Bronchial epithelial cell (primary cell): Measurements from ENCODE around the gene AGPAT3. TPM values are rescaled to one million over a fixed set of nuclear protein-coding genes. Genes with fewer than 3 reads are reported as not detected.

Experiments used
- DNase-seq: peaks from one replicate; pipeline ENCODE4 v3.0.0-alpha.2; 2010; ENCODE audit warnings: low read depth
- FAIRE-seq: peaks from 2 replicates; lab custom pipeline; 2011; peaks lifted over from hg19 to GRCh38; lab: Jason Lieb, UNC
- H3K27me3 ChIP-seq: 2 replicates; pipeline ENCODE4 v1.5.1; 2011; ENCODE audit warnings: low read length; ENCODE audit not compliant: control insufficient read depth, insufficient read depth
- H3K36me3 ChIP-seq: 2 replicates; pipeline ENCODE4 v1.5.1; 2011; ENCODE audit warnings: low read length; ENCODE audit not compliant: control insufficient read depth, insufficient read depth
- H3K4me3 ChIP-seq: 2 replicates; pipeline ENCODE4 v1.5.1; 2011; ENCODE audit warnings: mild to moderate bottlenecking, low read depth, low read length, control low read depth
- CTCF ChIP-seq: IDR thresholded peaks from 2 replicates; pipeline ENCODE4 v1.5.1; 2011; ENCODE audit warnings: mild to moderate bottlenecking, moderate library complexity, low read length, control low read depth, inconsistent platforms; ENCODE audit not compliant: insufficient read depth, severe bottlenecking
- total RNA-seq: library from RNA; depleted of rRNA; stranded (reverse); fragments of >200 nt; gene quantifications from 2 replicates; pipeline ENCODE4 v1.2.1, GENCODE V29; 2014

The AGPAT3 gene
- total RNA-seq, 1 donor from 2014 or later: 40.5 TPM

- no peak for TF ChIP-seq CTCF
- no peak for DNase-seq
- peaks cover 2% of the 10 kb centered on the region for H3K36me3 ChIP-seq
- no peak for FAIRE-seq
- H3K27me3 ChIP-seq: no peaks in the 10 kb centered on the region
- no peak overlapping the region for H3K4me3 ChIP-seq
Observed at GRCh38 chr21:43930074-43930847, 65.2 kb downstream of the AGPAT3 start.

- Histone ChIP-seq H3K4me3 (no peak overlapping the region), H3K36me3 (peaks cover 2% of the 10 kb centered on the region), H3K27me3 (no peaks in the 10 kb centered on the region)
- no peak for DNase-seq
- TF ChIP-seq CTCF: no peak
- FAIRE-seq: no peak
Observed at GRCh38 chr21:43930848-43931375, 65.9 kb downstream of the AGPAT3 start.

- no peak for DNase-seq
- Histone ChIP-seq H3K4me3 (no peak overlapping the region), H3K36me3 (peaks cover 2% of the 10 kb centered on the region), H3K27me3 (no peaks in the 10 kb centered on the region)
- no peak for TF ChIP-seq CTCF
- FAIRE-seq: no peak
Observed at GRCh38 chr21:43931489-43931888, 66.5 kb downstream of the AGPAT3 start.

- H3K27me3 ChIP-seq: no peaks in the 10 kb centered on the region
- no peak for TF ChIP-seq CTCF
- peaks cover 2% of the 10 kb centered on the region for H3K36me3 ChIP-seq
- FAIRE-seq: no peak
- DNase-seq: no peak
- no peak overlapping the region for H3K4me3 ChIP-seq
Observed at GRCh38 chr21:43932005-43932404, 67.0 kb downstream of the AGPAT3 start.

GRCh38 chr21:43933199-43933598 lies 68.2 kb downstream of the AGPAT3 start:
- no peaks in the 10 kb centered on the region for H3K27me3 ChIP-seq
- no peak for DNase-seq
- peaks cover 2% of the 10 kb centered on the region for H3K36me3 ChIP-seq
- no peak for FAIRE-seq
- no peak for TF ChIP-seq CTCF
- H3K4me3 ChIP-seq: no peak overlapping the region
